Measurements from ENCODE around the gene ROBO1.

ROBO1 gene

DNA sequence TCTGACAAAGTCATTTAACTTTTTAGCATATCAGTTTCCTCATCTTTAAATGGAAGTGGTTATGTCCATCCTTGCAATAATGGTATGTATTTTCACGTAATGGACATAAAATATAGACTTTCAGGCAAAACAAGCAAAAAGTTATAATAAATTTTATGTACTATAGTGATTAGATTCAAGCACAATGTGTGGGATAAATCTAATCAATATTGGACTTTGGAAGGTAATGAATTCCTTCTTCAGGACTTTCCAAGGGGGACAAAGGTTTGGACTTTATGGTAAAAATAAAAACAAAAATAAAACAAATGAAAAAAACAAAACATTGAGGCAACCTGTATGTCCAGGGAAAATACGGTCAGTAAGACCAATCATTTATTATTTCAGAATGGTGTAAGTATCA is 357.7 kb downstream of the ROBO1 start:
- no peak overlapping the region for H3K4me2 ChIP-seq (ENCODE audit: low read depth, low read length, poor library complexity, severe bottlenecking)
- TF ChIP-seq, protein P1, sequence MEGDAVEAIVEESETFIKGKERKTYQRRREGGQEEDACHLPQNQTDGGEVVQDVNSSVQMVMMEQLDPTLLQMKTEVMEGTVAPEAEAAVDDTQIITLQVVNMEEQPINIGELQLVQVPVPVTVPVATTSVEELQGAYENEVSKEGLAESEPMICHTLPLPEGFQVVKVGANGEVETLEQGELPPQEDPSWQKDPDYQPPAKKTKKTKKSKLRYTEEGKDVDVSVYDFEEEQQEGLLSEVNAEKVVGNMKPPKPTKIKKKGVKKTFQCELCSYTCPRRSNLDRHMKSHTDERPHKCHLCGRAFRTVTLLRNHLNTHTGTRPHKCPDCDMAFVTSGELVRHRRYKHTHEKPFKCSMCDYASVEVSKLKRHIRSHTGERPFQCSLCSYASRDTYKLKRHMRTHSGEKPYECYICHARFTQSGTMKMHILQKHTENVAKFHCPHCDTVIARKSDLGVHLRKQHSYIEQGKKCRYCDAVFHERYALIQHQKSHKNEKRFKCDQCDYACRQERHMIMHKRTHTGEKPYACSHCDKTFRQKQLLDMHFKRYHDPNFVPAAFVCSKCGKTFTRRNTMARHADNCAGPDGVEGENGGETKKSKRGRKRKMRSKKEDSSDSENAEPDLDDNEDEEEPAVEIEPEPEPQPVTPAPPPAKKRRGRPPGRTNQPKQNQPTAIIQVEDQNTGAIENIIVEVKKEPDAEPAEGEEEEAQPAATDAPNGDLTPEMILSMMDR (IDR thresholded peaks at IDR 0.05; ENCODE audit: insufficient read depth, low read length, poor library complexity, severe bottlenecking) = no peak
- TF ChIP-seq EZH2phosphoT487 (conservative IDR thresholded peaks at IDR 0.05; ENCODE audit: low read length) = no peak

DNA sequence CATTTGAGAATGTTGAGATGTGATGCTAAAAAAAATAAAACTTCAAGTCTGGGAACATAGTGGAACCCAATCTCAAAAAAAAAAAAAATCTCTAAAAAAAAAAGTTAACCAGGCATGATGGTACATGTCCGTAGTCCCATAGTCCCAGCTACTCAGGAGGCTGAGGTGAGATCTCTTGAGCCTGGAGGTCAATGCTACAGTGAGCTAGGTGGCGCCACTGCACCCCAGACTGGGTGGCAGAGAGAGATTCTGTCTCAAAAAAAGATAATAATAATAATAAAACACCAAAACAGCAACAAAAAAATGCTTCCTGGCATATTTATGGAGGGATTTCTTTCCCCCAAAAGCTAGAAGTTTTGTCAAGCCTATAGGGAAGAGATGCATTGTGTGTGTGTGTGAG is 361.6 kb downstream of the ROBO1 start:
- no peaks in the 10 kb centered on the region for H3K27me3 ChIP-seq (ENCODE audit: low read length)
- H3K79me2 ChIP-seq (ENCODE audit: insufficient read depth, low read length) = no peaks in the 10 kb centered on the region
- no peaks in the 10 kb centered on the region for H3K9me3 ChIP-seq (ENCODE audit: insufficient read depth, low read length)
- H3K9me2 ChIP-seq (replicated peaks; ENCODE audit: insufficient read depth, low read length) = 0 out of 2 replicates have a peak, but pooled peaks cover 3% of the 10 kb centered on the region
- no peaks in the 10 kb centered on the region for H3K36me3 ChIP-seq (ENCODE audit: low read length)
- no peak overlapping the region for H3K4me3 ChIP-seq (ENCODE audit: insufficient read depth, low read length, poor library complexity, severe bottlenecking)
- no peak overlapping the region for H2AFZ ChIP-seq (ENCODE audit: low read depth, low read length, severe bottlenecking)
- H3K4me2 ChIP-seq (ENCODE audit: low read depth, low read length, poor library complexity, severe bottlenecking) = no peak overlapping the region
- H3F3A ChIP-seq (ENCODE audit: insufficient read depth) = no peaks in the 10 kb centered on the region
- H4K20me1 ChIP-seq (ENCODE audit: low read depth, low read length) = no peaks in the 10 kb centered on the region
- no peak for TF ChIP-seq EZH2phosphoT487 (conservative IDR thresholded peaks at IDR 0.05; ENCODE audit: low read length)
- TF ChIP-seq, protein P1 (IDR thresholded peaks at IDR 0.05; ENCODE audit: insufficient read depth, low read length, poor library complexity, severe bottlenecking) = no peak
- no peak overlapping the region for H3K27ac ChIP-seq (ENCODE audit: low read depth, low read length)
- no peak overlapping the region for H3K9ac ChIP-seq (ENCODE audit: low read length)

More for the DNA sequence above, 357.7 kb downstream of the ROBO1 start:
- Histone ChIP-seq H4K20me1 (ENCODE audit: low read depth, low read length) (no peaks in the 10 kb centered on the region), H3K4me3 (ENCODE audit: insufficient read depth, low read length, poor library complexity, severe bottlenecking) (no peak overlapping the region), H3K27me3 (ENCODE audit: low read length) (no peaks in the 10 kb centered on the region), H3K9me2 (replicated peaks; ENCODE audit: insufficient read depth, low read length) (0 out of 2 replicates have a peak, but pooled peaks cover 1% of the 10 kb centered on the region), H3F3A (ENCODE audit: insufficient read depth) (no peaks in the 10 kb centered on the region), H3K27ac (ENCODE audit: low read depth, low read length) (no peak overlapping the region), H2AFZ (ENCODE audit: low read depth, low read length, severe bottlenecking) (no peak overlapping the region), H3K9ac (ENCODE audit: low read length) (no peak overlapping the region), H3K79me2 (ENCODE audit: insufficient read depth, low read length) (no peaks in the 10 kb centered on the region), H3K9me3 (ENCODE audit: insufficient read depth, low read length) (no peaks in the 10 kb centered on the region), H3K36me3 (ENCODE audit: low read length) (no peaks in the 10 kb centered on the region)

DNA sequence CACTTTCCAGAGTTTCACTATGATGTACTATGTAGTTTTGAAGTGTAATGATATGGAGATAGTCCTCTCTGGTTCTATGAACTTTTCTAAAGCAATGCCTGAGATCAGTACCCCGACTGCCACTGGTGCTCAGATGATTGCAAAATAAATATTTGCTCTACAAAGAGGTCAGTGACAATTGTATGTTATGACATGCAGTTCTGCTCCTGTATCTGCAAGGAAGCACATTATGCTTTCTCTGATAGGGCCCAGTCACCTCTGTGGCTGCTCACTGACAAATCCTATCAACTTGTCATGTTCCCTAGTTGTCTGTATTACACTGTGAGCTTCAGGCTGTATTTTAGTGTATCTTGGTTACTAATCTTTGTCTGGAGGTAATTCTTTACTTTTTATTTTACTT is 362.6 kb downstream of the ROBO1 start:
- Histone ChIP-seq H3K9ac (ENCODE audit: low read length) (no peak overlapping the region), H3K4me3 (ENCODE audit: insufficient read depth, low read length, poor library complexity, severe bottlenecking) (no peak overlapping the region), H3K27me3 (ENCODE audit: low read length) (no peaks in the 10 kb centered on the region), H3K9me2 (replicated peaks; ENCODE audit: insufficient read depth, low read length) (0 out of 2 replicates have a peak, but pooled peaks cover 3% of the 10 kb centered on the region), H4K20me1 (ENCODE audit: low read depth, low read length) (no peaks in the 10 kb centered on the region), H3K4me2 (ENCODE audit: low read depth, low read length, poor library complexity, severe bottlenecking) (no peak overlapping the region), H3K36me3 (ENCODE audit: low read length) (no peaks in the 10 kb centered on the region), H3K27ac (ENCODE audit: low read depth, low read length) (no peak overlapping the region), H3K9me3 (ENCODE audit: insufficient read depth, low read length) (no peaks in the 10 kb centered on the region), H3K79me2 (ENCODE audit: insufficient read depth, low read length) (no peaks in the 10 kb centered on the region), H2AFZ (ENCODE audit: low read depth, low read length, severe bottlenecking) (no peak overlapping the region), H3F3A (ENCODE audit: insufficient read depth) (no peaks in the 10 kb centered on the region)
- TF ChIP-seq EZH2phosphoT487 (conservative IDR thresholded peaks at IDR 0.05; ENCODE audit: low read length) = no peak
- TF ChIP-seq, protein P1 (IDR thresholded peaks at IDR 0.05; ENCODE audit: insufficient read depth, low read length, poor library complexity, severe bottlenecking) = no peak
